Uterus (tissue), 2 donors: Measurements from ENCODE around the gene UQCRH.
"Not testable (repeated sequence)": the region's sequence is repeated elsewhere in the genome, so short reads cannot be mapped to it uniquely, and the experiment has no call there.

ENCODE experiments used
- POLR2A ChIP-seq, 2 donors: fragments of 450-650 bp; IDR thresholded peaks; one replicate each; pipeline ENCODE4 v1.6.1; 2016; ENCODE audit warnings: antibody characterized with exemption in 2 of 2, mild to moderate bottlenecking in 1 of 2, moderate library complexity in 1 of 2
- TF ChIP-seq, protein P1 (sequence below), 4 experiments: fragments of 200-600 bp in 2 of 4; fragments of 450-650 bp in 2 of 4; sonication (generic) in 2 of 4; IDR thresholded peaks; one replicate each; pipeline ENCODE4 v1.5.1; 2016 to 2019; ENCODE audit warnings: antibody characterized with exemption in 4 of 4, mild to moderate bottlenecking in 2 of 4, moderate library complexity in 1 of 4

- TF ChIP-seq POLR2A (IDR thresholded peaks at IDR 0.05) = not testable (repeated sequence)
- TF ChIP-seq, protein P1, sequence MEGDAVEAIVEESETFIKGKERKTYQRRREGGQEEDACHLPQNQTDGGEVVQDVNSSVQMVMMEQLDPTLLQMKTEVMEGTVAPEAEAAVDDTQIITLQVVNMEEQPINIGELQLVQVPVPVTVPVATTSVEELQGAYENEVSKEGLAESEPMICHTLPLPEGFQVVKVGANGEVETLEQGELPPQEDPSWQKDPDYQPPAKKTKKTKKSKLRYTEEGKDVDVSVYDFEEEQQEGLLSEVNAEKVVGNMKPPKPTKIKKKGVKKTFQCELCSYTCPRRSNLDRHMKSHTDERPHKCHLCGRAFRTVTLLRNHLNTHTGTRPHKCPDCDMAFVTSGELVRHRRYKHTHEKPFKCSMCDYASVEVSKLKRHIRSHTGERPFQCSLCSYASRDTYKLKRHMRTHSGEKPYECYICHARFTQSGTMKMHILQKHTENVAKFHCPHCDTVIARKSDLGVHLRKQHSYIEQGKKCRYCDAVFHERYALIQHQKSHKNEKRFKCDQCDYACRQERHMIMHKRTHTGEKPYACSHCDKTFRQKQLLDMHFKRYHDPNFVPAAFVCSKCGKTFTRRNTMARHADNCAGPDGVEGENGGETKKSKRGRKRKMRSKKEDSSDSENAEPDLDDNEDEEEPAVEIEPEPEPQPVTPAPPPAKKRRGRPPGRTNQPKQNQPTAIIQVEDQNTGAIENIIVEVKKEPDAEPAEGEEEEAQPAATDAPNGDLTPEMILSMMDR (IDR thresholded peaks at IDR 0.05) = not testable (repeated sequence)
These were observed 18.7 kb downstream of the UQCRH start for GRCh38 chr1:46322191-46322590.
